ENCODE results near the gene CPM. TPM values are rescaled to one million over a fixed set of nuclear protein-coding genes. Genes with fewer than 3 reads are reported as not detected.

CPM gene
- total and polyA plus RNA-seq, 10 donors: 3.5 to 189 (median 52.5) TPM

GRCh38 chr12:68827895-68828671, 104.9 kb downstream of the CPM start:
- peaks cover 0 to 98% (median 90%) of the 10 kb centered on the region in 6 donors for H3K36me3 ChIP-seq
- WGBS, 5 donors: 86 to 92% (median 90%) methylated on average over 5 of the region's 5 CpGs
- TF ChIP-seq, protein P1, sequence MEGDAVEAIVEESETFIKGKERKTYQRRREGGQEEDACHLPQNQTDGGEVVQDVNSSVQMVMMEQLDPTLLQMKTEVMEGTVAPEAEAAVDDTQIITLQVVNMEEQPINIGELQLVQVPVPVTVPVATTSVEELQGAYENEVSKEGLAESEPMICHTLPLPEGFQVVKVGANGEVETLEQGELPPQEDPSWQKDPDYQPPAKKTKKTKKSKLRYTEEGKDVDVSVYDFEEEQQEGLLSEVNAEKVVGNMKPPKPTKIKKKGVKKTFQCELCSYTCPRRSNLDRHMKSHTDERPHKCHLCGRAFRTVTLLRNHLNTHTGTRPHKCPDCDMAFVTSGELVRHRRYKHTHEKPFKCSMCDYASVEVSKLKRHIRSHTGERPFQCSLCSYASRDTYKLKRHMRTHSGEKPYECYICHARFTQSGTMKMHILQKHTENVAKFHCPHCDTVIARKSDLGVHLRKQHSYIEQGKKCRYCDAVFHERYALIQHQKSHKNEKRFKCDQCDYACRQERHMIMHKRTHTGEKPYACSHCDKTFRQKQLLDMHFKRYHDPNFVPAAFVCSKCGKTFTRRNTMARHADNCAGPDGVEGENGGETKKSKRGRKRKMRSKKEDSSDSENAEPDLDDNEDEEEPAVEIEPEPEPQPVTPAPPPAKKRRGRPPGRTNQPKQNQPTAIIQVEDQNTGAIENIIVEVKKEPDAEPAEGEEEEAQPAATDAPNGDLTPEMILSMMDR (IDR thresholded peaks at IDR 0.05 in 8 of 11, conservative IDR thresholded peaks at IDR 0.05 in 3 of 11): no peak
- TF ChIP-seq POLR2A (IDR thresholded peaks at IDR 0.05) (no peak), POLR2AphosphoS5 (IDR thresholded peaks at IDR 0.05) (no peak)
- no peak overlapping the region for H3K27ac ChIP-seq
- H3K27me3 ChIP-seq (replicated peaks in 1 of 7): no peaks in the 10 kb centered on the region
- intact Hi-C loops (cut with DNase I; ENCODE audit: low total_unique reads): no loop called here
- H3K9me3 ChIP-seq: no peaks in the 10 kb centered on the region
- H3K4me3 ChIP-seq: no peak overlapping the region
- H3K4me1 ChIP-seq: peaks cover 0 to 21% (median 5%) of the 10 kb centered on the region in 6 donors
- no peak for DNase-seq

DNA sequence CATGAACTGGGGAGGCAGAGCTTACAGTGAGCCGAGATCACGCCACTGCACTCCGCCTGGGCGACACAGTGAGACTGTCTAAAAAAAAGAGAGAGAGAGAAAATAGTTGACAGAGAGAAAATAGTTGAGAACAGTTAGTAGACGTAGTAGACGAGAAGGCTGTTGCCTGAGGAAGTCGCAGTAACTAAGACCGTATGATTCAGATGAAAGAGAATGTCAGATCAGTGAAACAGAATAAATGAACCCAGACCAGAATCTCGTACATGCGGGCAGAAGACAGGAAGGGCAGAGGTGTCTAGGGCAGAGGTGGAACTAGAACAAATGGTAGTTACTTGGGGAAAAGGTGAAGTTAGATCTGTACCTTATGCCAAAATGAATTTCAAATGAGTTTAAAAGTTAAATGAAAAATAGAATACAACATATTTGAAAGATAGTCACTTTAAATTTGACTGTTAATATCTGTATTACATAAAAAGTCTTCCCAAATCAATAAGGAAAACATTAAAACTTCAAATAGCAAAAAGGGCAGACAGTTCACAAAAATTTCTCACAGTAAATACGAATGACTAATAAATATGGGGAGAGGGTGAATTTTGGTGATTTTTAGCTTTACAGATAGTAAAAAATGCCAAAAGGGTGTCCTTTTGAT, 107.3 kb downstream of the CPM start:
- Histone ChIP-seq H3K36me3 (peaks cover 0 to 100% (median 90%) of the 10 kb centered on the region in 6 donors), H3K4me1 (peaks cover 0 to 34% (median 9%) of the 10 kb centered on the region in 6 donors), H3K27ac (no peak overlapping the region), H3K27me3 (replicated peaks in 1 of 7) (no peaks in the 10 kb centered on the region), H3K9me3 (no peaks in the 10 kb centered on the region), H3K4me3 (no peak overlapping the region)
- 89 to 97% (median 94%) methylated on average over 11 of the region's 11 CpGs for WGBS, 5 donors
- DNase-seq: no peak
- TF ChIP-seq, protein P1 (IDR thresholded peaks at IDR 0.05 in 8 of 11, conservative IDR thresholded peaks at IDR 0.05 in 3 of 11): no peak
- TF ChIP-seq POLR2A (IDR thresholded peaks at IDR 0.05): no peak
- no peak for TF ChIP-seq POLR2AphosphoS5 (IDR thresholded peaks at IDR 0.05)
- intact Hi-C loops (cut with DNase I; ENCODE audit: low total_unique reads): no loop called here

DNA sequence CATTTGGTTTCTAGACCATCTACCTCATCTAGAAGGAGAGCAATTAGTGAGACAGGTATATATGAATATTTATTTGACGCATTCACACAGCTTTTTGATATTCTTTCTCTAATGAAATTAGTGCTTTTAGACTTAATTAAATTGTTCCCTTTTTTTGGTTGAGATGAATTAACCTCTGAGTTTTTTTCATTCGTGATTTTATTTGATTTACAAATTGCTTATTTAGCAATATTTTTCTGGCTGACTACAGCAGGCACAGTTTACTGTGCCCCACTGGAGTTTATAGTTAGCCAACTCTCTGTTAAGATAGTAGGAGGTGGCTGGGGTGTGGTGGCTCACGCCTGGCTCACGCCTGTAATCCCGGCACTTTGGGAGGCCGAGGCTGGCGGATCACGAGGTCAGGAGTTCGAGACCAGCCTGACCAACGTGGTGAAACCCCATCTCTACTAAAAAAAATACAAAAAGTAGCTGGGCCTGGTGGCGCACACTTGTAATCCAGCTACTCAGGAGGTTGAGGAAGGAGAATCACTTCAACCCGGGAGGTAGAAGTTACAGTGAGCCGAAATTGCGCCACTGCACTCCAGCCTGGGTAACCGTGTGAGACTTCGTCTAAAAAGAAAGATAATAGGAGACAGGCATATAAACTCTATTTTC, 108.2 kb downstream of the CPM start:
- H3K9me3 ChIP-seq: no peaks in the 10 kb centered on the region
- no peak overlapping the region for H3K27ac ChIP-seq
- WGBS, 5 donors: 95 to 97% (median 96%) methylated on average over 16 of the region's 16 CpGs
- no peak overlapping the region for H3K4me3 ChIP-seq
- peaks cover 0 to 29% (median 8%) of the 10 kb centered on the region in 6 donors for H3K4me1 ChIP-seq
- peaks cover 0 to 100% (median 91%) of the 10 kb centered on the region in 6 donors for H3K36me3 ChIP-seq
- no peak for DNase-seq
- H3K27me3 ChIP-seq (replicated peaks in 1 of 7): no peaks in the 10 kb centered on the region
- intact Hi-C loops (cut with DNase I; ENCODE audit: low total_unique reads): no loop called here
- TF ChIP-seq, protein P1 (IDR thresholded peaks at IDR 0.05 in 8 of 11, conservative IDR thresholded peaks at IDR 0.05 in 3 of 11): no peak
- TF ChIP-seq POLR2AphosphoS5 (IDR thresholded peaks at IDR 0.05): peak in 1 of 3 donors; percentile 19

DNA sequence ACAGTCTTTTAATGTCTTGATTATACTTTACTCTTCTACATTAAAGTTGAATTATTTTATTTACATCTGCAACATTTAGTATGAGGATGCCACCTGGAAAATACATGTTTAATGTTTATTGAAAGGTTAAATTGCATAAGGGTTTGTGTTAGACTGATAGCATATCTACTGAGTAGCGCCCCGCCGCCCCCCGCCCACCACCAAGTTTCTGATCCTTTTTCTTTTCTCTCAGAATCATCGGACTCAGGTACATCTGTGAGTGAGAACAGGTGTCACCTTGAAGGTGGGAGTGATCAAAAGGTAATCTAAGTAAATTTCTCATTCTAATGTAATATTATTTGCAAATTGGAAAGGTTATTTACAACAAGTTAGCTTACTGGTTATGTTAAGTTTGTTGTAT, 108.8 kb downstream of the CPM start:
- no peak for DNase-seq
- Histone ChIP-seq H3K9me3 (no peaks in the 10 kb centered on the region), H3K4me3 (no peak overlapping the region), H3K27me3 (replicated peaks in 1 of 7) (no peaks in the 10 kb centered on the region), H3K4me1 (peaks cover 0 to 26% (median 9%) of the 10 kb centered on the region in 6 donors), H3K36me3 (peaks cover 0 to 100% (median 90%) of the 10 kb centered on the region in 6 donors), H3K27ac (no peak overlapping the region)
- TF ChIP-seq POLR2AphosphoS5 (IDR thresholded peaks at IDR 0.05) (no peak), POLR2A (IDR thresholded peaks at IDR 0.05) (no peak)
- TF ChIP-seq, protein P1 (IDR thresholded peaks at IDR 0.05 in 8 of 11, conservative IDR thresholded peaks at IDR 0.05 in 3 of 11): no peak
- WGBS, 5 donors: 82 to 94% (median 88%) methylated on average over 5 of the region's 5 CpGs
- intact Hi-C loops (cut with DNase I; ENCODE audit: low total_unique reads): no loop called here
